Stimulated activated CD8-positive, alpha-beta memory T cell treated with anti-CD3 and anti-CD28 coated beads, Interleukin-15, amount 100 ng/mL, for 24 hours (primary cell): ENCODE measurements around the gene PCK2.
A peak's percentile ranks its signal among the peaks of the same experiment; 100 is the strongest.
"Not testable (repeated sequence)": the region's sequence is repeated elsewhere in the genome, so short reads cannot be mapped to it uniquely, and the experiment has no call there.

ENCODE experiments used
- DNase-seq: peaks from one replicate; pipeline ENCODE4 v3.0.0-alpha.2; 2020; ENCODE audit warnings: low read depth

PCK2 gene

DNA sequence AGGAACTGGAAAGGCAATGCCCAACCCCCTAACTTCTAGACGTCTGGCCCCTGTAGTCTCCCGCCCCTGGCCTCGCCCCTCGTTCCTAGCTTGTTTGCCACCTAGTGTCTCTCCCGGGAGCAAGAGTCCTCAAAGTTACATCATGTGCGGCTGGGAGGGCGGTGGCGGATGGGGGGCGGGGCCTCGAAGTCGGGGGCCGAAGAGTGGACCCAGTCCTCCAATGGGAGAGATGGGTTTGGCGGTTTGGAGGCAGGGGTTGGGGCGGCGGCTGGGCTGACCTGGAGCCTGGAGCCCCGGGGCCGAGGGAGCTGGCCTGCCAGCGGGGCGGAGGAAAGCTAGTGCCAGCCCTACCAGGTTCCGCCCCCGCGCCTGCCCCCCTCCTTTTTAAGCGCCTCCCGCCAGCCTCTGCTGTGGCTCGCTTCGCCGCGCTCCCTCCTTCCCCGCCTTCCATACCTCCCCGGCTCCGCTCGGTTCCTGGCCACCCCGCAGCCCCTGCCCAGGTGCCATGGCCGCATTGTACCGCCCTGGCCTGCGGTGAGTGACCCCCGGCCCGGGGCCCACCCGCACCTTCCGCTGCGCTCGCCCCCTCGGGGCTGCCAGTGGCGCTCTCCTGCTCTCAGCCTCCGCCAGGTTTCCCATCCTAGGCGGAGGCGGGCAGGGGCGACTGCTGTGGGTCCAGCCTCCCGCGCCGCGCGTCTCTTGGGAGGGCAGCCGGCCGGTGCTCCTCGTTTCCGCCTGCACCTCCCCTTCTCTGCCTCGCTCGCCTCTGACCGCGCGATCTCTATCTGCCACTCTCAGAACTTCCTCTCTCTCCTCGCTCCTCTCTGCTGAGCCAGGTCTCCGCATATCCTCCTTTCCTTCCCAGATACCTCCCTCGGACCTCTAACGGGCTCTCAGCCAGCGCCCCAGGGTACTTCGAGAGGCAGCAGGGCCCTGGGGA lies at the start of gene PCK2:
Gene PCK2 (plus strand): TSS at position 411 of the 940 bp plus-strand sequence. CDS start 95 bp downstream, at position 506.
- peak; percentile 65 for DNase-seq

DNA sequence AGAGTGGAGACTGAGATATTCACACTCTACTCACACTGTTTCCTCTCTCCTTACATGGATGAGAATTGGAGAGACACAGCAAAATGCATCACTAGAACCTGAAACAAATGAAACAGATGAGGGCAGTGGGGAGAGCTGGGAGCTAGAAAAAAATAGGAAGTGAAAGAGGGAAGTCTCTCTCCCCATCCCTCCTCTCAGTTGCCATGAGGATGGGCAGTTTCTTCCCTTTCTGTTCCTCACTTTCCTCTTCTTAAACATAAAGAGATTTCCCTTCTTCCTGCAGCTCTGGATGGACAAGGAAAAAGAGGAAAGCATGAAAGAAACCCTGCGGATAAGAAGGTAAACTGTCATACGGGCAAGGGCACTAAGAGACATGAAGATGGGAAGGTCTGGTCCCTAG lies 45.1 kb upstream of the PCK2 start:
- not testable (repeated sequence) for DNase-seq

DNA sequence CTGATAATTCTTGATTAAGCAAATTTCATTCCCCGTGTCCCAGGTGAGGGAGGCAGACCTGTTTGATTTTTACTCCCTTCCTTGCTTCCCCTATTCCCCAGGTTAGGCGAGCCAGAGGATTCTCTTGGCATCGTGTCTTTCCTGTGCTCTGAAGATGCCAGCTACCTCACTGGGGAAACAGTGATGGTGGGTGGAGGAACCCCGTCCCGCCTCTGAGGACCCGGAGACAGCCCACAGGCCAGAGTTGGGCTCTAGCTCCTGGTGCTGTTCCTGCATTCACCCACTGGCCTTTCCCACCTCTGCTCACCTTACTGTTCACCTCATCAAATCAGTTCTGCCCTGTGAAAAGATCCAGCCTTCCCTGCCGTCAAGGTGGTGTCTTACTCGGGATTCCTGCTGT lies 43.4 kb upstream of the PCK2 start:
- not testable (repeated sequence) for DNase-seq

DNA sequence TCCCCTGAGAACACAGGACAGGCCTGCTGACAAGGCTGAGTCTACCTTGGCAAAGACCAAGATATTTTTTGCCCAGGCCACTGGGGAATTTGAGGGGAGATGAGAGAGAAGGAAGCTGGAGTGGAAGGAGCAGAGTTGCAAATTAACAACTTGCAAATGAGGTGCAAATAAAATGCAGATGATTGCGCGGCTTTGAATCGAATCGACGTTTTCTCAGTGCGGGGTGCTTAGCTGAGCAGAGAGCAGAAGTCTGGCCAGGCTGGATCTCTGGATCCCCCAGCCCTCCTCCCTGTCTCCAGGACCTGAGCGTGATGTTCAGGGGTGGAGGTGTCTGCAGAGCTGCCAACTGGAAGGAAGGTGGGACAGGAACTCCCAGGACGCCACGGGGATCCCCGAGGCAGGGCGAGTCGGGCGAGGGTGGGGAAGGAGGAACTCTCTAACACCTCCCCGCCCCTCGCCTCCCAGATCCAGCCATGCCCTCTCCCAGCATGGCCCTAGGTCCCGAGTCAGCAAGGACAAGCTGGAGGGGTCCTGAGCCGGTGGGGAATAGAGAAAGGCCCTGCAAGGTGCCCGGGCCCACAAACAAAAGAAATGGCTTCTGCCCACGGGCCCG lies 42.8 kb upstream of the PCK2 start:
- DNase-seq = no peak

DNA sequence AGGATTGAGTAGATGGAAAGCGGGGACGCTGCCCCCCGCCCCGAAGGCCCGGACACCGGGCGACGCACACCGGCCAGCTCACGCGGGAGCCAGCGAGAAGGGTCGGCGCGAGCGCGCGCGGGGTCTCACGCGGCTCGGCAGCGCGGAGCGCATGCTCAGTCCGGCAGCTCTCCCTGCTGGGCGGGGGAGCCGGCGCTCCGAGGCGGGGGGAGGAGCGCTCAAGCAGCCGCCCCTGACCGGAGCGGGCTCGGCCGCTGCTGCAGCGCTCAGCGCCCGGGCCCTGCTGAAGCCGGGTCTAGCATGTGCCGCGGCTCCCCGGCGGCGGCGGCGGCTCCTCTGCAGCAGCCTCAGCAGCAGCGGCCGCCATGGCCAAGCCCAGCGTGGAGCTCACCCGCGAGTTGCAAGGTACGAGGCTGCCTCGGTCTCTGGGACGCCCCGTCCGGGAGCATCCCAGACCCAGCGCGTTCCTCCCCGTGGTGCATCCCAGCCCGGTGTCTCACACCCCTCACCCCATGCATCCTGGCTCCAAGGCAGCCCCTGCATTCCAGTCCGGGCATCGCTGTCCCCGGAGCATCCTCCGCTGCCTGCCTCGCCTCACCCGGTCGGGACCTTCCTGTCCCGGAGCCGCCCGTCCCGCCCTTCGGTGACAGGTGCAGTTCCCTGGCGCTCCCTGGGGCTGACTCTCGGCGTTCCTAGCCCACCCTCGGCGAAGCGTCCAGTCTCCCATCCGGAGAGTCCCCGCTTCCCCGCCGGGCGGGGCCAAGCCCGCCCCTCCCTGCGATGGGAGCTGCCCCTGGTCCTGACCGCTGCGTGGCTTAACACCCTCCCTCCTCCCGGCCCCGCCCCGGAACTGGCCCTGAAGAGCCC lies 42.1 kb upstream of the PCK2 start, which contains the start of gene CARMIL3:
Gene CARMIL3 (plus strand): TSS at position 221 of the 867 bp plus-strand sequence. CDS start 145 bp downstream, at position 366.
- peak; percentile 37 for DNase-seq

DNA sequence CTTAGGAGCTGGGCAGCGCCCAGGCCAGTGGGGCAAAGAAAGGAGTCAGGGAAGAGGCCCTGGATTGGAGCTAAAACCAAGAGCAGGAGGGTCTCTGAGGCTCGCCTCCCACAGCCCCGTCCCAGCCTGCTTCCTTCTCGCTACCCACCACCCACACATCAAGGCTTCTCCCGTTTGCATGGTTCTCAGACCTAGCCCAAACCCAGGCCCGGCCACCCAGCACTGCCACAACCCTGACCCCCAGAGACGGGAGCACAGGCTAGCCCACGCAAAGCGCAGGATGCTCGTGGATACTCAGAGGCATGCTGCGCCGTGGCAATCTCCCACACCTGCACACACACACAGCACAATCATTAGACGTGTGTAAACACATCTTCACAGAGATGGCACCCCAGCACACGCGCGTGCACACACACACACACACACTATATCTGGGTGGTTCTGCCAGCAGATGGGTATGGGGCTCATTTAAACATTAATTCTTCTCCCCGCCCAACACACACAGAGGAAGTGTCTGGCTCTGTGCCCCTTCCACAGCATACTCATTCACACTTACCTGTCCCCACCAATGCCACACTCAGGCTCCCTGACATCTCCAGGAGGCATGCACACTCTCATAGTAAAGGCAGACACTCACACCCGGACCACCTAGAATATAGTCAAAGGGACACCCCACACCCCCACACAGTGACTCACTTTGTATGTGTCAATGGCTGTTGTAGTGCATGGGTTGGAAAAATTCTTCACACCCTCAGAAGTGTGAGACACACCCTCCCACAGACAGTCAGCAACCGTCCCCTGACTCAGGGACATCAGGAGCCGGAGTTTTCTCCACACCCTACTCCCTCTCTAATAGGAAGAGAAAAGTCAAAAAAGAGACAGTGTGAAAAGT lies 41.2 kb upstream of the PCK2 start:
- peak; percentile 21 for DNase-seq

DNA sequence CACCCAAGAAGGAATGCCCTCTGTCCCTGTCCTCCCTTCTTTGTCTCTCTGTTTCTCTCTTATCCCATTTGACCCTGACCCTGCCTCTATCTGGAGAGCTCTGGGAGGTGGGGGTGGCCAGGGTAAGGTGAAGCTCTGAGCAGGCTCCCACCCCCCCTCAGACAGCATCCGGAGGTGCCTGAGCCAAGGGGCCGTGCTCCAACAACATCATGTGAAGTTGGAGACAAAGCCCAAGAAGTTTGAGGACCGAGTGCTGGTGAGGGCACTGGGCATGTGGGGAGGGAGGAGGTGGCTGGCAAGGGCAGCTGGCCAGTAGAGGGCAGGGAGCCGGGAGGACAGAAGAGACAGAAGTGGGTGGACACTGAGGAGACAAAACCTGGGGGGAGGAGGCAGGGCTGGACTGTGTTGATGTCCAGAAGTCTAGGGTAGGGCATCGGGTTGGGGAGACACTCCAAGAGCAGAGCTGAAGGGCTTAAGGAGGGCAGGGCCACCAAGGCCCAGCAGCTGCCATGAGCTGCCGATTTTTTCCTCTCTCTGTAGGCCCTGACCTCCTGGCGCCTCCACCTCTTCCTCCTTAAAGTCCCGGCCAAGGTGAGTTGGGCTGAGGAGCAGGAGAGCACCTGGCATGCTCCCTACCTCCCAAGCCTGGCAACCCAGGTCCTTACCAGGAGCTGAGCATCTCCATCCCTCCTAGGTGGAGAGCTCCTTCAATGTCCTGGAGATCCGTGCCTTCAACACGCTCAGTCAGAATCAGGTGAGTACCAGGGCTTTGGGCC lies 40.4 kb upstream of the PCK2 start:
- no peak for DNase-seq

DNA sequence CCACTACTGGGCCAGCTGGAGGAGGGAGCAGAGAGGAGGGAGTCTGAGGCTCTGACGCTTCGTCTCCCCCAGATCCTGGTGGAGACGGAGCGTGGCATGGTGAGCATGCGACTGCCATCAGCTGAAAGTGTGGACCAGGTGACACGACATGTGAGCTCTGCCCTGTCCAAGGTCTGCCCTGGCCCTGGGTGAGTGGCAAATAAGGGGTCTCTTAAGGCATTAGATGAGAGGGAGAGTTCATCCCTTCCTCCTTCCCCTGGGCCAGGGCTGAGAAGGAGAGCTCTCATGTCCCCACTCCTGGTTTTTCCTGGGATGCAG lies 39.8 kb upstream of the PCK2 start:
- no peak for DNase-seq

DNA sequence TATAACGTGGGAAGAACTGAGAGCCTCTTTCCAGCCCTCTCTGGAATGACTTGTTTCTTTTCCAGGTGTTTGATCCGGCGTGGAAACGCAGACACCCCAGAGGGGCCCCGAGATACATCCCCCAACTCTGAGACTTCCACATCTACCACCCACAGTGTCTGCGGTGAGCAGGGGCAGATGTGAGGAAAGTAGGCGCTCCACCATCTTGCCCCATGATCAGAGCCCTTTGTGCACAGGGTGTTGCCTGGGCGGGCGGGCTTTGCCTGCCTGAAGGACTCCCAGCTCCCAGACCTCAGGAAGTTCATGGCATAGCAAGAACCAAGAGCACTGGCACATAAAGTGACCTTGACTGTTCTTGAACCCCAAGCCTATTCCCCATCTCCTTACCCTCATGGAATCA lies 39.5 kb upstream of the PCK2 start:
- DNase-seq = no peak

DNA sequence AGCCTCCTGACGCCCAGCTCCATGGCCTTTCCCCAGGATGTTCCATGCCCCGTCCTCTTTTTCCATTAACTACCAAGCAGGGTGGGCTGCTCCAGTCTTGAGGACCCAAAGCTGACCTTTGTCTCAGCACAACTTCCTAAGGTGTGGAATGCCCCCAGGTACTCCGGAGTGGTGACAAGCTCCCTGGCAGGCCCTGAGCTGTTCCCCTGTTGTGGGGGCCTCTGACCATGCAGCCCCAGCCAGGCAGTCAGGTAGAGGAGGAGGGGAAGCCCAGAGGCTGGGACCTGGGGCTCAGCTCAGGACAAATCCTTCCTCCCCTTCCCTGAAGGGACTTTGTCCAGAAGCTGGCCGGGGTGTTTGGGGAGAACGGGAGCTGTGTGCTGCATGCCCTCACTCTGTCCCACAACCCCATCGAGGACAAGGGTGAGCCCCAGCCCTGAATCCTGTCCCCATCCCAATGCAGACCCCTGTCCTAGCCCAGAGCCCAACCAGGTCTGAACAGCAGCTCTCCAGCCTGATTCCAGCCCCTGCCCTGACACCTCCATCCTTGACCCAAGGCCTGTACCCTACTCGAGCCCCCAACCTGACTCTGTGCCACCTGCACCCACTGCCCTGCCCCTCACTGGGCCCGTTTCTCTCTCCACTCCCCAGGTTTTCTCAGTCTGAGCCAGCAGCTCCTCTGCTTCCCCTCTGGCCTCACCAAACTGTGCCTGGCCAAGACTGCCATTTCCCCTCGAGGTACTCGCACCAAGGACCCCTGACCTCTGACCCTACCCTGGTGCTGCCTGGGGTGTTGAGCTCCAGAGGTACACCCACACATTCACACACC lies 37.9 kb upstream of the PCK2 start:
- DNase-seq = no peak

DNA sequence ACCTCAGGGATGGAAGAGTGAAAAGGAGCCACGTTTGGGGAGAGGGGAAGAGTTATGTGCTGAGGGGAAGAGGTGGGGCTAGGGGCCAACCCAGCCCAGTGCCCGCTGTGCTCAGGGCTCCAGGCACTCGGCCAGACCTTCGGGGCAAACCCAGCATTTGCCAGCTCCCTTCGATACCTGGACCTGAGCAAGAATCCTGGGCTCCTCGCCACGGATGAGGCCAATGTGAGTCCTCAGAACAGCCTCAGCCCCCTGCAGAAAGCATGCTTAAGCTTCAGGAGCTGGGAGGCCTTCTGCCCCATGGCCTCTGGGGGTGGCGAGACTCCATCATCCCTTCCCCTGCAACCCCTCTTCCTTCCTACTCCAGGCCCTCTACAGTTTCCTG lies 37.3 kb upstream of the PCK2 start:
- no peak for DNase-seq

DNA sequence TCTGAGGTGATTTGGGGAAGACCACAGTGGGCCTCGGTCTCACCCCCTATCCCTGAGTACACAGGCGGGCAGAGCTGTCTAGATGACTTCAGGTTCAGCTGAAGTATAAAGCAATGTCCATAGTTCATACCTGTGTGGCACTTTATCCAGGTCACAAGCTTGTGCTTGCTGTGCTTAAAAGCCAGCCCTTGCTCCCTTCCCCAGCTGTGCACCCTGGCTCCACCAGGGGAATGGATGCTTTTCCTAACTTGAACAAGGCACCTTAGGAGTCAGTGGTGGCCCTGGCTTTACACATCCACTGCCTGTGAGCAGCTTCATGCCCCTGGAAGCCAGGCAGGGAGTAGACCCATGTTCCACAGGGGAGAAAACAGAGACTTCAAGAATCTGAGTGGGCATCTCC lies 36.8 kb upstream of the PCK2 start:
- DNase-seq = no peak

DNA sequence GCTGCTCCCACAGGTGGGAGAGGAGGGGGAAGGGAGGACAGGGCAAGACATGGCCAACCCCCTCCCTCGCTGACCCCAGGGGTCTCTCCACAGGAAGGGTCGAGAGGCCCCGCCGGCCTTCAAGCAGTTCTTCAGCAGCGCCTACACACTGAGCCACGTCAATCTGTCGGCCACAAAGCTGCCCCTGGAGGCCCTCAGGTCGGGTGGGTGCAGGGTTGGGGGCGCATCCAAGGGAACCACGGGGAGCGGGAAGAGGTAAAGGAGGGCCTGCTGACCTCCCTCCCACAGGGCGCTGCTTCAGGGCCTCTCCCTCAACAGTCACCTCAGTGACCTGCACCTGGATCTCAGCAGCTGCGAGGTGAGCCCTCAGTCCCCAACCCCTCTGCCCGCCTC lies 36.2 kb upstream of the PCK2 start:
- DNase-seq = no peak

DNA sequence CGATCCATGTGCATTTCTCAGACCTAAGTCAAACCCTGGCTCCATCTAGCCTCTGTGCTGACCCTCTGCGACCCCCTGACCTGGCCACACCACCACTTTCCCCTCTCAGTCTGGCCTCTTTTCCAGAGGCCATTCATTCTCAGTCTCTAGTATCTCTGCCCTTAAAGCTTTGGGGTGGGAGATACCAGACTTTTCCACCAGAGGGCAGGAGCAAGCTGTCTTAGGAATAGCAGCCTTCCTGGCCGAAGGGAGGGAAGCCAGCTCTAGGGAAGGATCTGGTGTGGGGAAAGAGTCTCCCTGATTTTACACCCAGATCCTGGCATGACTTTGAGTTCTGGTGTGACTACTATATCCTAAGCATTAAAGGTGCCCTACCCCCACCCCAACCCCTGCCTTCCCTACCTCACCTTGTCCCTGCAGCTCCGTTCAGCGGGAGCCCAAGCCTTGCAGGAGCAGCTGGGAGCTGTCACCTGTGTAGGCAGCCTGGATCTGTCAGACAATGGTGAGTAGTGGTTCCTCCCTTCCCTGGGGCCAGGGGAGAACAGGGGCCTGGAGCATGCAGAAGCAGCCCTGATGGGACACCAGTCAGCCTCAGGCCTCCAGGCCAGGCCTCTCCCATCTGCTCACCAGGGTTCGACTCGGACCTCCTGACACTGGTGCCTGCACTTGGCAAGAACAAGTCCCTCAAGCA lies 35.7 kb upstream of the PCK2 start:
- DNase-seq = no peak

DNA sequence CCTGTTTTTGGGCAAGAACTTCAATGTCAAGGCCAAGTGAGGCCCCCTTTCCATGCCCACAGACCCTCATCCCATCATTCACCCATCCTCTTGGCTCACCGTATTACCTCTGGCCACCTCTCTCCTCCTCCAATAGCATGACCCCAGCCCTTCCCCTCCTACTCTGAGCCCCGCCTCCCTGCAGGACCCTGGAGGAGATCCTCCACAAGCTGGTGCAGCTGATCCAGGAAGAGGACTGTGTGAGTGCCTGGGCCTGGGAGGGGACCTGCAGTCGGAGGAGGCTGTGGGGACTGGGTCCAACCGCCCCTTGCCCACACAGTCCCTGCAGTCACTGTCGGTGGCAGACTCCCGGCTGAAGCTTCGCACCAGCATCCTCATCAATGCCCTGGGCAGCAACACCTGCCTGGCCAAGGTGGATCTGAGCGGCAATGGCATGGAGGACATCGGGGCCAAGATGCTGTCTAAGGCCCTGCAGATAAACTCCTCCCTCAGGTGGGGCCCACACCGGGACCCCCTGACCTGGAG lies 35.1 kb upstream of the PCK2 start:
- DNase-seq = no peak

DNA sequence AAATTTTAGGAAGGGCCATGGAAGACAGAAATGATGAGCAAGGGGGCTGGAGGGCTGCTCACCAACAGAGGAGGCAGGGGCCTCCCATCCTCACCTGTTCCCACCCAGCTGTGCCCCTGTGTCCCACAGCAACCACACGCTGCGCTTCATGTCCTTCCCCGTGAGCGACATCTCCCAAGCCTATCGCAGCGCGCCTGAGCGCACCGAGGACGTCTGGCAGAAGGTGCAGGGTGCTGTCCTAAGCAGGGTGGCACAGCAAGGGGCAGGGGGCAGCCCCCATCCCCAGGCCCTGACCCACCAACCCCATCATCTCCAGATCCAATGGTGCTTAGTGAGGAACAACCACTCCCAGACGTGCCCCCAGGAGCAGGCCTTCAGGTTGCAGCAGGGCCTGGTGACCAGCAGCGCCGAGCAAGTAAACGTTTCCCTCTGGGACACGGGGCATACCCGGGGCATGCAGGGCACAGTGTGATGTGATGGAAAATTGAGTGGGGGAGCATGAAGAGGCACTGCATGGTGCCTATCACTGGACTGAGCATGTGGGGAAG lies 34.2 kb upstream of the PCK2 start:
- DNase-seq = no peak

DNA sequence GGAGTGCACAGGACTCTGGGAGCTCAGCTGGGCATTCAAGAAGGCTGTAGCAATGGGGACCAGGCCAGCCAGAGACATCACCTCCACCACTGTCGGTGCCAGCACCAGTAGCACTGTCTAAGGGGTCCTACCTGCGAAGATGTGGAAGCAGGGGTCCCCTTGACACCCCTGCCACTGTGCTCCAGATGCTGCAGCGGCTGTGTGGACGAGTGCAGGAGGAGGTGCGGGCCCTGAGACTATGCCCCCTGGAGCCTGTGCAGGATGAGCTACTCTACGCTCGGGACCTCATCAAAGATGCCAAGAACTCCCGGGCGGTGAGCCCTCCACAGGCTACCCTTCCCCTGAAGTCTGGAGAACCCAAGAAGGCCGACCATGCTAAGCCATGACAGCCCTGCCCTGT lies 33.7 kb upstream of the PCK2 start:
- DNase-seq = no peak
